Mesenchymal stem cell (in vitro differentiated cells and primary cell): ENCODE results near the gene OR4F15. TPM values are rescaled to one million over a fixed set of nuclear protein-coding genes. Genes with fewer than 3 reads are reported as not detected.
"Not testable (repeated sequence)": the region's sequence is repeated elsewhere in the genome, so short reads cannot be mapped to it uniquely, and the experiment has no call there.

Source experiments
- DNase-seq: peaks from one replicate; pipeline ENCODE4 v3.0.0-alpha.2; 2013
- H2AFZ ChIP-seq: one replicate; pipeline ENCODE4 v1.6.1; 2013; ENCODE audit warnings: low read depth, mild to moderate bottlenecking, control low read depth, inconsistent platforms, low read length, moderate library complexity
- H2AK5ac ChIP-seq: 2 replicates; pipeline ENCODE4 v1.6.1; 2013; ENCODE audit warnings: low read length, moderate library complexity, mild to moderate bottlenecking, inconsistent platforms; ENCODE audit not compliant: severe bottlenecking
- H2BK120ac ChIP-seq: one replicate; pipeline ENCODE4 v1.6.1; 2013; ENCODE audit warnings: low read depth, mild to moderate bottlenecking, inconsistent platforms, low read length, moderate library complexity
- H2BK12ac ChIP-seq, 2 experiments: one replicate each; pipeline ENCODE4 v1.6.1; 2013; ENCODE audit warnings: inconsistent platforms in 2 of 2, low read length in 2 of 2, mild to moderate bottlenecking in 2 of 2, moderate library complexity in 2 of 2, control low read depth in 1 of 2
- H2BK15ac ChIP-seq: one replicate; pipeline ENCODE4 v1.6.1; 2013; ENCODE audit warnings: mild to moderate bottlenecking, low read depth, inconsistent platforms; ENCODE audit not compliant: poor library complexity, severe bottlenecking
- H2BK5ac ChIP-seq: 2 replicates; pipeline ENCODE4 v1.6.1; 2013; ENCODE audit warnings: low read depth, mild to moderate bottlenecking, low read length, control low read depth, inconsistent platforms; ENCODE audit not compliant: poor library complexity, severe bottlenecking
- H3K14ac ChIP-seq, 2 experiments: one replicate each; pipeline ENCODE4 v1.6.1; 2013; ENCODE audit warnings: inconsistent platforms in 2 of 2, low read length in 2 of 2, control low read depth in 1 of 2, mild to moderate bottlenecking in 1 of 2, moderate library complexity in 1 of 2
- H3K18ac ChIP-seq, 2 experiments: one replicate each; pipeline ENCODE4 v1.6.1; 2013; ENCODE audit warnings: inconsistent platforms in 2 of 2, low read length in 2 of 2, control low read depth in 1 of 2, low read depth in 1 of 2, mild to moderate bottlenecking in 1 of 2
- H3K23ac ChIP-seq, 2 experiments: one replicate each; pipeline ENCODE4 v1.6.1; 2013; ENCODE audit warnings: inconsistent platforms in 2 of 2, low read length in 2 of 2, mild to moderate bottlenecking in 2 of 2, moderate library complexity in 2 of 2, control low read depth in 1 of 2
- H3K27ac ChIP-seq: 2 replicates; pipeline ENCODE4 v1.5.1; 2013; ENCODE audit warnings: mild to moderate bottlenecking, moderate library complexity, low read length, control low read depth, inconsistent platforms; ENCODE audit not compliant: poor library complexity, severe bottlenecking
- H3K27me3 ChIP-seq, 2 experiments: 2 replicates each; pipeline versions ENCODE4 v1.6.1 to v1.7.0; 2013; ENCODE audit warnings: low read length in 2 of 2, mild to moderate bottlenecking in 2 of 2, moderate library complexity in 2 of 2, control low read depth in 1 of 2, inconsistent platforms in 1 of 2; ENCODE audit not compliant: control insufficient read depth in 1 of 2, insufficient read depth in 1 of 2
- H3K36me3 ChIP-seq, 2 experiments: 2 replicates each; pipeline versions ENCODE4 v1.6.1 to v1.7.0; 2013; ENCODE audit warnings: low read length in 2 of 2, control low read depth in 1 of 2, inconsistent platforms in 1 of 2, low read depth in 1 of 2, mild to moderate bottlenecking in 1 of 2; ENCODE audit not compliant: insufficient read depth in 2 of 2, control insufficient read depth in 1 of 2
- H3K4ac ChIP-seq, 2 experiments: one replicate each; pipeline ENCODE4 v1.6.1; 2013; ENCODE audit warnings: inconsistent platforms in 2 of 2, low read length in 2 of 2, mild to moderate bottlenecking in 2 of 2, moderate library complexity in 2 of 2, control low read depth in 1 of 2, low read depth in 1 of 2
- H3K4me1 ChIP-seq: 2 replicates; pipeline ENCODE4 v1.6.1; 2013; ENCODE audit warnings: low read depth, low read length, control low read depth; ENCODE audit not compliant: control insufficient read depth, insufficient read depth
- H3K4me2 ChIP-seq: 2 replicates; pipeline ENCODE4 v1.6.1; 2013; ENCODE audit warnings: low read length, mild to moderate bottlenecking, inconsistent platforms; ENCODE audit not compliant: poor library complexity, severe bottlenecking
- H3K4me3 ChIP-seq, 2 experiments: 2 replicates each; pipeline versions ENCODE4 v1.5.1 to v1.7.0; 2013; ENCODE audit warnings: low read length in 2 of 2, mild to moderate bottlenecking in 2 of 2, control low read depth in 1 of 2, low read depth in 1 of 2; ENCODE audit not compliant: insufficient read depth in 1 of 2
- H3K79me1 ChIP-seq: replicated peaks from 2 replicates; pipeline ENCODE4 v1.6.1; 2013; ENCODE audit warnings: mild to moderate bottlenecking, control low read depth, low read length, inconsistent platforms; ENCODE audit not compliant: poor library complexity, severe bottlenecking
- H3K9ac ChIP-seq: 2 replicates; pipeline ENCODE4 v1.7.0; 2013; ENCODE audit warnings: mild to moderate bottlenecking, low read length, moderate library complexity
- H3K9me3 ChIP-seq: 2 replicates; pipeline ENCODE4 v1.7.0; 2013; ENCODE audit warnings: mild to moderate bottlenecking, low read length; ENCODE audit not compliant: control insufficient read depth
- H4K8ac ChIP-seq: one replicate; pipeline ENCODE4 v1.6.1; 2013; ENCODE audit warnings: inconsistent platforms, mild to moderate bottlenecking, low read length, moderate library complexity
- H4K91ac ChIP-seq: one replicate; pipeline ENCODE4 v1.6.1; 2013; ENCODE audit warnings: mild to moderate bottlenecking, low read length, inconsistent platforms
- WGBS: methylation state at CpG from one replicate; pipeline ENCODE4 v1.1.7; 2013; ENCODE audit warnings: mixed read lengths; 5-methylcytosine and 5-hydroxymethylcytosine counted together
- polyA plus RNA-seq, 2 experiments: library from polyadenylated mRNA; stranded (reverse); fragments of 200-250 nt; gene quantifications; one replicate each; pipeline ENCODE4 v1.2.3, GENCODE V29; 2013

Gene OR4F15, protein sequence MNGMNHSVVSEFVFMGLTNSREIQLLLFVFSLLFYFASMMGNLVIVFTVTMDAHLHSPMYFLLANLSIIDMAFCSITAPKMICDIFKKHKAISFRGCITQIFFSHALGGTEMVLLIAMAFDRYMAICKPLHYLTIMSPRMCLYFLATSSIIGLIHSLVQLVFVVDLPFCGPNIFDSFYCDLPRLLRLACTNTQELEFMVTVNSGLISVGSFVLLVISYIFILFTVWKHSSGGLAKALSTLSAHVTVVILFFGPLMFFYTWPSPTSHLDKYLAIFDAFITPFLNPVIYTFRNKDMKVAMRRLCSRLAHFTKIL
- not detected for polyA plus RNA-seq (2013, experiment 1 of 2)
- polyA plus RNA-seq (2013, experiment 2 of 2), result not detected

DNA sequence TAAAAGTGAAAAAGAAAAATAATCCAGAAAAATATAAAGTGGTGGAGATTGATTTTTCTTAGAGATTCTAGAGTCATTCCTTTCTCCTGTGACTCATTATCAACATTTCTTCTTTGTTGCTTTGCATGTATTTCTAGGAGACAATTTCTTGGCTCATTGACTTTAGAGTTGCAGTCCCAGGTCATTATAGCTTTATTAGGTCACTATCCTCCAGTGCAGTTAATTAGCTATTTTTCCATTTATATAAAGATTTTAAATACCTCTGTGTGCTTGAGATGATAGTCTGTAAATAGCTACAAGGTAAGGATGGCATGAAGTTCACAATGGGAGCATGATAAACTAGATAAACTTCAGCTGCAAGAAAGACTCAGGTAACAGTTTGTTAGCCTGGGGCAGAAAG, at the start of gene OR4F15:
TSS of gene OR4F15 (plus strand) at position 301 of the 400 bp plus-strand sequence. CDS start 5,985 bp downstream, outside the sequence.
- Histone ChIP-seq H4K8ac (no peak within 1 kb of the TSS), H2AFZ (no peak within 1 kb of the TSS), H3K27me3 (no peaks in the 10 kb centered on the region), H3K23ac (no peak within 1 kb of the TSS), H3K4me3 (no peak within 1 kb of the TSS), H3K79me1 (no peaks in the 10 kb centered on the region), H3K36me3 (no peaks in the 10 kb centered on the region), H3K4me1 (peaks cover 3% of the 10 kb centered on the region), H2BK120ac (no peak within 1 kb of the TSS), H3K18ac (no peak within 1 kb of the TSS), H2AK5ac (no peak within 1 kb of the TSS), H3K27ac (peak within 1 kb of the TSS; percentile 87), H3K9ac (no peak within 1 kb of the TSS), H4K91ac (no peak within 1 kb of the TSS), H3K14ac (no peak within 1 kb of the TSS), H2BK12ac (no peak within 1 kb of the TSS), H2BK15ac (no peak within 1 kb of the TSS), H3K4ac (no peak within 1 kb of the TSS), H2BK5ac (peak within 1 kb of the TSS; percentile 44), H3K4me2 (no peak within 1 kb of the TSS), H3K9me3 (no peaks in the 10 kb centered on the region)
- no peak for DNase-seq

DNA sequence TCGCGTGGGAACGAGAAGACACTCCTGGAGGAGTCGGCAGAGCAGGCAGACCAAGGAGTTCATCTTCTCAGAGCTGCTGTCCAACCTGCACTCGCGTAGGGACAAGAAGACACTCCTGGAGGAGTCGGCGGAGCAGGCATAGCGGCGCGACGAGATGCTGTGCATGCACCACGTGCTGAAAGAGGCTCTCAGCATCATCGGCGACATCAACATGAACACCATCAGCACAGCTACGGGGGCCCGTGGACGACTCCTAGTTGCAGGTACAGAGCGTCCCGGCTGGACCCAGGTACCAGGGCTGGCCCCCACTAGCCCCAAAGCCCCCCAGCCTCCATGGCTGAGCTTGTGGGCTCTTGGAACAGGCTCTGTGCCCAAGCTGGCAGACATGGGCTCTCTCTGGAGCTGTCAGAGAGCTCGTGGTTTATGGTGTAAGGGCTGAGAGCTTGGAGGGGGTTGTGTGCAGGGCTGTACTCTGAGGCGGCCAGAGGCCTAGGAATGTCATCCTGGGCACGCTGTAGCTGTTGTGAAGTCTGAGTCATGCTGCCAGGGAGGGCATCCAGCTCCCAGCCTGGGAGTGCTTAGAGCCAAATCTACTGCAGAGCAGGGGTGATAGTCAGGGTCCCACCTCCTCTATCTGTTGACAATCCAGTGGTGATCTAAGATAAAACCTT, 47.2 kb upstream of the OR4F15 start:
- not testable (repeated sequence) for DNase-seq, H3K4me1 ChIP-seq, H4K91ac ChIP-seq, H3K27me3 ChIP-seq, H3K27ac ChIP-seq, H2BK5ac ChIP-seq, H3K9ac ChIP-seq, H3K4me2 ChIP-seq, H2BK15ac ChIP-seq, H3K4ac ChIP-seq, H3K79me1 ChIP-seq, H3K23ac ChIP-seq, H2AK5ac ChIP-seq, H4K8ac ChIP-seq, H3K14ac ChIP-seq, H2BK120ac ChIP-seq, H2AFZ ChIP-seq, H2BK12ac ChIP-seq, H3K18ac ChIP-seq, H3K36me3 ChIP-seq, H3K9me3 ChIP-seq
- 90% methylated on average over 19 of the region's 23 CpGs for WGBS
- peak overlapping the region in 1 of 2 experiments; percentile 32 for H3K4me3 ChIP-seq

DNA sequence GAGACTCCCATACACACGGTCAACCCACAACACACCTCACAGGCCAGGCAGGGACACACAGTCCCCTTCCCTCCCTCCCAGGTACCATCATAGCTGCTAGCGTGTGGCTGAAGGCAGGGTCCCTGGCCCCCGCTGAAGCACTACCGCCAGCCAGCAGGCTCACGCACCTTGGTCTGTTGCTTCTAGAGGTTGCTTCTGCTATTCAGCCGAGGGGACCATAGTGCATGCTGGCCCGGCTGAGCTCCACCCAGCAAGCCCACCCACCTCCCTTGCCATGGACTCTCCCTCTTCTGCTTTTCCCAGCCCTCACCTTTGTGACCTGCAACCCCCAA, 46.7 kb upstream of the OR4F15 start:
- not testable (repeated sequence) for H3K9me3 ChIP-seq, H3K4me2 ChIP-seq, H3K18ac ChIP-seq, H2BK12ac ChIP-seq, H2AFZ ChIP-seq, H3K9ac ChIP-seq, H2BK15ac ChIP-seq, H2AK5ac ChIP-seq, H3K4me1 ChIP-seq, H3K79me1 ChIP-seq, H4K91ac ChIP-seq, H3K27ac ChIP-seq, H3K23ac ChIP-seq, H3K4me3 ChIP-seq, H3K14ac ChIP-seq, H2BK120ac ChIP-seq, H3K36me3 ChIP-seq, H3K4ac ChIP-seq, H3K27me3 ChIP-seq, H4K8ac ChIP-seq, DNase-seq, H2BK5ac ChIP-seq
- 93% methylated on average over 7 of the region's 7 CpGs for WGBS

DNA sequence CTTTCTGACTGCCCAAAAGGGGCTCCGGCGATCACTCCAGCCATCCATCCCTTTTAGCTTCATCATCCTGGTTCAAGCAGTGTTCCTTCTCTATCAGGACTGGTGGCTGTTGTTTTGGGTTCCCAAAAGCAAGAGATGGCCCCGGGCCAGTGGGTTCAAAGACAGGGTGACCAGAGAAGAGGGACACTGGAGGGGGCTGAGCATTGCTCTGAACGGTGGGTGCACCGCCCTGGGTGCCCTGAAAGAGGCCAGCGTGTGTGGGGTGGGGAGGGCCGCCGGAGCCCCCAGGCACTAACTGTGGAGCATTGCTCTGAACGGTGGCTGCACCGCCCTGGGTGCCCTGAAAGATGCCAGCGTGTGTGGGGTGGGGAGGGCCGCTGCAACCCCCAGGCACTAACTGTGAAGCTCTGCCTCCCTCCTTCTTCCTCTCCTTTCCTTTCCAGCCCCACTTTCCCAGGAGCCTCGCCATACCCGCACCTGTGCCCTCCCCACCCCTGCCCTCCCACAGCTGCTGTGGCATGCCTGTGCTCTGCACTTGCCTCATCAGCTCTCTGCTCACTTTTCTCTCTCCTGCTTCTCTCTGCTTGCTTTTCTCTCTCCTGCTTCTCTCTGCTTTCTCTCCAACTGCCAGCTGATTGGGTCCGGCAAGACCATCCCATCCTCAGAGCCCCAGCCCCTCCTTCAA, 46.1 kb upstream of the OR4F15 start:
- peaks cover 6% of the 10 kb centered on the region for H3K4me1 ChIP-seq
- no peak overlapping the region for H3K9ac ChIP-seq
- no peak overlapping the region for H3K14ac ChIP-seq
- no peak overlapping the region for H4K91ac ChIP-seq
- no peak overlapping the region for H3K18ac ChIP-seq
- no peak overlapping the region for H3K27ac ChIP-seq
- no peaks in the 10 kb centered on the region for H3K79me1 ChIP-seq
- H2BK120ac ChIP-seq, result no peak overlapping the region
- no peak overlapping the region for H2BK5ac ChIP-seq
- no peak overlapping the region for H3K23ac ChIP-seq
- no peak overlapping the region for H3K4me2 ChIP-seq
- H2AK5ac ChIP-seq, result no peak overlapping the region
- no peaks in the 10 kb centered on the region for H3K9me3 ChIP-seq
- 76% methylated on average over 15 of the region's 15 CpGs for WGBS
- no peak overlapping the region for H3K4me3 ChIP-seq
- no peaks in the 10 kb centered on the region for H3K36me3 ChIP-seq
- no peak overlapping the region for H2BK12ac ChIP-seq
- H3K27me3 ChIP-seq, result no peaks in the 10 kb centered on the region
- no peak overlapping the region for H4K8ac ChIP-seq
- no peak overlapping the region for H2BK15ac ChIP-seq
- no peak overlapping the region for H2AFZ ChIP-seq
- peak overlapping the region in 1 of 2 experiments; percentile 8 for H3K4ac ChIP-seq
- no peak for DNase-seq
